ENCODE data around the gene AKAP17A. TPM values are rescaled to one million over a fixed set of nuclear protein-coding genes. Genes with fewer than 3 reads are reported as not detected.

The AKAP17A gene
- total and polyA plus RNA-seq, 9 of the 15 experiments (the other 6 are each of a cell fraction or from before 2014, with no cell fraction given): 1.2 to 29.5 (median 8.2) TPM

DNA sequence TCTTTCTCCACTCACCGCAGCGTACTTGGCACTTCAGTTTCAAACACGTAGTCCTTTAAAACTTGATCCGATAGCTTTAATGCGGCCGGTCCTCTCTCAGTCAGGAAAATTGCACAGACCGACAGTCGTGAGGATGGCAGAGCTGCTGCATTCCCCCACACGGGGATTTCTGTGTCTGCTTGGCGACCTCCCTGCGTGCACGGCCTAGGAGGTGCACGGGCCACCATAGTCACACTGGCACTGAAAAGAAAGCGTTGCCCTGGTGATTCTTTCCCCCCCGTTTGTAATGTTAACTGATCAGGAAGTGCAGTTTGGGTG, 10.3 kb downstream of the AKAP17A start:
- WGBS (ENCODE audit: insufficient coverage, low coverage, missing lambda C conversion rate): 91% methylated on average over 15 of the region's 15 CpGs
- Histone ChIP-seq H3K9me3 (replicated peaks; ENCODE audit: control insufficient read depth, insufficient read depth, low read depth, low read length) (no peaks in the 10 kb centered on the region), H3K27me3 (ENCODE audit: control insufficient read depth in 2 of 2, insufficient read depth in 2 of 2, low read length in 2 of 2) (no peaks in the 10 kb centered on the region), H3K27ac (ENCODE audit: extremely low read depth, low read depth, low read length) (no peak overlapping the region), H3K9me1 (ENCODE audit: control insufficient read depth, insufficient read depth, low read length) (no peaks in the 10 kb centered on the region), H3K4me3 (no peak overlapping the region), H3K79me2 (ENCODE audit: control insufficient read depth, insufficient read depth, low read length) (no peaks in the 10 kb centered on the region; the same call in 2 of the 3 replicates), H4K20me1 (replicated peaks; ENCODE audit: control insufficient read depth, insufficient read depth, low read length) (no peaks in the 10 kb centered on the region), H3K4me1 (replicated peaks in 1 of 2; ENCODE audit: control insufficient read depth in 2 of 2, insufficient read depth in 2 of 2, low read length in 2 of 2) (no peaks in the 10 kb centered on the region), H3K36me3 (ENCODE audit: control insufficient read depth, insufficient read depth, low read length) (peaks cover 57% of the 10 kb centered on the region; the same call in 2 of the 3 replicates), H2AFZ (ENCODE audit: low read depth, low read length) (no peak overlapping the region), H3K4me2 (ENCODE audit: insufficient read depth, low read length) (no peak overlapping the region), H3K9ac (ENCODE audit: insufficient read depth in 1 of 2, low read depth in 2 of 2, low read length in 2 of 2) (no peak overlapping the region)
- ATAC-seq (no peak), FAIRE-seq (no peak), DNase-seq (ENCODE audit: extremely low read depth in 1 of 4, low spot score in 3 of 4) (no peak)
- ChIA-PET CTCF (ENCODE audit: low intra/inter-chr PET ratio) (no interaction called here), POLR2A (no interaction called here)
- no TSS peak for BruUV-seq (replicated peaks)
- in situ Hi-C loops (cut with MboI): no loop called here
- intact Hi-C loops (cut with micrococcal nuclease): no loop called here
- TF ChIP-seq ZNF707 (CRISPR knock-in tag; conservative IDR thresholded peaks at IDR 0.05) (no peak), MCM5 (IDR thresholded peaks at IDR 0.05; ENCODE audit: low read depth) (no peak), FUS (optimal IDR thresholded peaks at IDR 0.05; ENCODE audit: low read depth, low read length) (no peak), ZNF324 (CRISPR knock-in tag; IDR thresholded peaks at IDR 0.05) (no peak), ZBTB2 (IDR thresholded peaks at IDR 0.05) (no peak), RFX1 (IDR thresholded peaks at IDR 0.05) (no peak), TCF15 (CRISPR knock-in tag; IDR thresholded peaks at IDR 0.05) (no peak), CLOCK (CRISPR knock-in tag; IDR thresholded peaks at IDR 0.05; ENCODE audit: borderline replicate concordance) (no peak), ZBTB40 (IDR thresholded peaks at IDR 0.05) (no peak), ZBTB40 (CRISPR knock-in tag; IDR thresholded peaks at IDR 0.05) (no peak), BMI1 (IDR thresholded peaks at IDR 0.05; ENCODE audit: low read length) (no peak)
